GM23338 (cell line): Measurements from ENCODE around the gene UHMK1. TPM values are rescaled to one million over a fixed set of nuclear protein-coding genes. Genes with fewer than 3 reads are reported as not detected.

ENCODE experiments used
- ATAC-seq: fragments of 200-7000 bp; cut with Tn5 transposase; 3 replicates; pipeline ENCODE4 v1.9.1; 2020
- DNase-seq: peaks from one replicate; pipeline ENCODE4 v3.0.0-alpha.2; 2015; ENCODE audit warnings: low spot score
- H2AFZ ChIP-seq: fragments of 200-600 bp; sonication (generic); 2 replicates; pipeline ENCODE4 v1.8.0; 2016; ENCODE audit warnings: antibody characterized with exemption, mild to moderate bottlenecking, moderate library complexity
- H3F3A ChIP-seq: fragments of 200-600 bp; sonication (generic); replicated peaks from 2 replicates; pipeline ENCODE4 v1.8.0; 2017; ENCODE audit warnings: antibody characterized with exemption, mixed run types, low read depth
- H3K27ac ChIP-seq: fragments of 200-600 bp; sonication (generic); 2 replicates; pipeline ENCODE4 v1.6.1; 2016; ENCODE audit warnings: low read depth
- H3K27me3 ChIP-seq: fragments of 200-600 bp; sonication (generic); 2 replicates; pipeline ENCODE4 v1.8.0; 2016; ENCODE audit warnings: mild to moderate bottlenecking, mixed run types, moderate library complexity; ENCODE audit not compliant: insufficient read depth
- H3K36me3 ChIP-seq: fragments of 200-600 bp; sonication (generic); 2 replicates; pipeline ENCODE4 v1.8.0; 2016; ENCODE audit warnings: mild to moderate bottlenecking; ENCODE audit not compliant: insufficient read depth
- H3K4me1 ChIP-seq: fragments of 200-600 bp; sonication (generic); 2 replicates; pipeline ENCODE4 v1.8.0; 2016; ENCODE audit warnings: mild to moderate bottlenecking, moderate library complexity; ENCODE audit not compliant: insufficient read depth
- H3K4me2 ChIP-seq: fragments of 200-600 bp; sonication (generic); 2 replicates; pipeline ENCODE4 v1.7.1; 2017; ENCODE audit warnings: mixed run types
- H3K4me3 ChIP-seq: fragments of 200-600 bp; sonication (generic); 2 replicates; pipeline ENCODE4 v1.6.1; 2016; ENCODE audit warnings: mixed run types
- H3K79me2 ChIP-seq: fragments of 200-600 bp; sonication (generic); replicated peaks from 2 replicates; pipeline ENCODE4 v1.8.0; 2017; ENCODE audit warnings: mild to moderate bottlenecking; ENCODE audit not compliant: insufficient read depth
- H3K9me2 ChIP-seq: fragments of 200-600 bp; sonication (generic); 2 replicates; pipeline ENCODE4 v1.8.0; 2017; ENCODE audit not compliant: insufficient read depth
- H4K20me1 ChIP-seq: fragments of 200-600 bp; sonication (generic); replicated peaks from 2 replicates; pipeline ENCODE4 v1.8.0; 2017; ENCODE audit warnings: mild to moderate bottlenecking; ENCODE audit not compliant: insufficient read depth
- H3K27ac Mint-ChIP-seq: 2 replicates; pipeline ENCODE4 v1.8.0; 2020; ENCODE audit warnings: inconsistent platforms, mild to moderate bottlenecking, moderate library complexity, mixed read lengths
- H3K27me3 Mint-ChIP-seq: 3 replicates; pipeline ENCODE4 v1.8.0; 2022; ENCODE audit warnings: low read depth, mild to moderate bottlenecking, moderate library complexity, mixed read lengths, inconsistent platforms; ENCODE audit not compliant: insufficient read depth, poor library complexity
- H3K36me3 Mint-ChIP-seq: 3 replicates; pipeline ENCODE4 v1.8.0; 2021; ENCODE audit warnings: low read depth, mild to moderate bottlenecking, inconsistent platforms, moderate library complexity, mixed read lengths
- H3K4me1 Mint-ChIP-seq: 3 replicates; pipeline ENCODE4 v1.8.0; 2020; ENCODE audit warnings: mild to moderate bottlenecking, inconsistent platforms, mixed read lengths
- H3K4me3 Mint-ChIP-seq: 3 replicates; pipeline ENCODE4 v1.8.0; 2021; ENCODE audit warnings: moderate library complexity, mild to moderate bottlenecking, inconsistent platforms, mixed read lengths
- H3K9me3 Mint-ChIP-seq: 3 replicates; pipeline ENCODE4 v1.8.0; 2020; ENCODE audit warnings: moderate library complexity, mild to moderate bottlenecking, inconsistent platforms, mixed read lengths
- CREB1 ChIP-seq: fragments of 250-450 bp; sonication (Bioruptor Pico); IDR thresholded peaks from 2 replicates; pipeline ENCODE4 v1.5.0; 2020; ENCODE audit warnings: low read depth, mild to moderate bottlenecking, moderate library complexity
- ETS1 ChIP-seq: IDR thresholded peaks from 2 replicates; pipeline ENCODE4 v1.6.1; 2016; ENCODE audit warnings: antibody characterized with exemption
- EZH2 ChIP-seq: fragments of 200-600 bp; sonication (generic); IDR thresholded peaks from one replicate; pipeline ENCODE4 v1.8.0; 2017; ENCODE audit warnings: antibody characterized with exemption, mild to moderate bottlenecking, low read depth; ENCODE audit not compliant: unreplicated experiment
- EZH2phosphoT487 ChIP-seq: fragments of 200-600 bp; sonication (generic); IDR thresholded peaks from one replicate; pipeline ENCODE4 v1.8.1; 2018; ENCODE audit warnings: antibody characterized with exemption; ENCODE audit not compliant: unreplicated experiment
- JUNB ChIP-seq: IDR thresholded peaks from one replicate; pipeline ENCODE4 v1.6.1; 2016; ENCODE audit warnings: antibody characterized with exemption; ENCODE audit not compliant: unreplicated experiment
- NANOG ChIP-seq: IDR thresholded peaks from 2 replicates; pipeline ENCODE4 v1.6.1; 2016; ENCODE audit warnings: antibody characterized with exemption, borderline replicate concordance
- POLR2AphosphoS5 ChIP-seq: IDR thresholded peaks from 2 replicates; pipeline ENCODE4 v1.6.1; 2016; ENCODE audit warnings: antibody characterized with exemption, low read depth
- REST ChIP-seq: IDR thresholded peaks from one replicate; pipeline ENCODE4 v1.6.1; 2018; ENCODE audit warnings: antibody characterized with exemption; ENCODE audit not compliant: unreplicated experiment
- STAT1 ChIP-seq: IDR thresholded peaks from one replicate; pipeline ENCODE4 v1.6.1; 2016; ENCODE audit warnings: antibody characterized with exemption; ENCODE audit not compliant: unreplicated experiment
- ZNF114 ChIP-seq: fragments of 250-450 bp; sonication (Bioruptor Pico); IDR thresholded peaks from 2 replicates; pipeline ENCODE4 v1.5.0; 2020; ENCODE audit warnings: mild to moderate bottlenecking, moderate library complexity
- ZNF331 ChIP-seq: fragments of 250-450 bp; sonication (Bioruptor Pico); IDR thresholded peaks from 2 replicates; pipeline ENCODE4 v1.5.0; 2020; ENCODE audit warnings: low read depth, mild to moderate bottlenecking, moderate library complexity
- ZNF462 ChIP-seq: fragments of 250-450 bp; sonication (Bioruptor Pico); IDR thresholded peaks from 2 replicates; pipeline ENCODE4 v1.5.0; 2020; ENCODE audit warnings: mild to moderate bottlenecking, moderate library complexity
- polyA plus RNA-seq: library from polyadenylated mRNA; unstranded; fragments of >200 nt; fragmentation: Nextera tagmentation; extraction: Ambion mirVana; gene quantifications from 2 replicates; pipeline ENCODE4 v1.2.1, GENCODE V29; 2016
- total RNA-seq: library from RNA; depleted of rRNA; stranded (reverse); fragments of >200 nt; shearing (Covaris generic); gene quantifications from 2 replicates; pipeline ENCODE4 v1.2.3, GENCODE V29; 2014
- TF ChIP-seq, protein P1 (sequence below), 2 experiments: fragments of 200-600 bp in 1 of 2; sonication (generic) in 1 of 2; conservative IDR thresholded peaks; 2 replicates each; pipeline versions ENCODE4 v1.5.1 to v1.6.1; 2016 to 2017; ENCODE audit warnings: antibody characterized with exemption in 2 of 2, low read depth in 2 of 2, mild to moderate bottlenecking in 2 of 2, moderate library complexity in 1 of 2

Gene UHMK1
- total and polyA plus RNA-seq, 2 experiments from 2014 or later: 8.6 to 28.3 TPM

DNA sequence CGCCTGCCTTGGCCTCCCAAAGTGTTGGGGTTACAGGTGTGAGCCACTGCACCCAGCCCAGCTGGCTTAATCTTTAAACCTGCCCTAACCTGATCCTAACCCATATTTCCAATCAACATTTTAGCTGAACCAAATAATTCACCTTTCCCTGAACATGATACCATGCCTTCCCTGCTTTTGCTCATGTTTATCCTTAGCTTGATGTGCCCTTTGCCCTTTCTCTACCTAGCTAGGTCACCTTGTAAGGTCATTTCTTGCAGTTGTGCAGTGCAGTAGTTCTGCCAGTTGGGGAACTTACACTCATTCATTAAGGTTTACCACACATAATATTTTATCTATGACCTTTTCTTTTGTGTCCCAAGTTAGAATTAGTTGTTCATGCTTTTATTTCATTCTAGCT is 69.3 kb downstream of the UHMK1 start (continued):
- TF ChIP-seq, protein P1, sequence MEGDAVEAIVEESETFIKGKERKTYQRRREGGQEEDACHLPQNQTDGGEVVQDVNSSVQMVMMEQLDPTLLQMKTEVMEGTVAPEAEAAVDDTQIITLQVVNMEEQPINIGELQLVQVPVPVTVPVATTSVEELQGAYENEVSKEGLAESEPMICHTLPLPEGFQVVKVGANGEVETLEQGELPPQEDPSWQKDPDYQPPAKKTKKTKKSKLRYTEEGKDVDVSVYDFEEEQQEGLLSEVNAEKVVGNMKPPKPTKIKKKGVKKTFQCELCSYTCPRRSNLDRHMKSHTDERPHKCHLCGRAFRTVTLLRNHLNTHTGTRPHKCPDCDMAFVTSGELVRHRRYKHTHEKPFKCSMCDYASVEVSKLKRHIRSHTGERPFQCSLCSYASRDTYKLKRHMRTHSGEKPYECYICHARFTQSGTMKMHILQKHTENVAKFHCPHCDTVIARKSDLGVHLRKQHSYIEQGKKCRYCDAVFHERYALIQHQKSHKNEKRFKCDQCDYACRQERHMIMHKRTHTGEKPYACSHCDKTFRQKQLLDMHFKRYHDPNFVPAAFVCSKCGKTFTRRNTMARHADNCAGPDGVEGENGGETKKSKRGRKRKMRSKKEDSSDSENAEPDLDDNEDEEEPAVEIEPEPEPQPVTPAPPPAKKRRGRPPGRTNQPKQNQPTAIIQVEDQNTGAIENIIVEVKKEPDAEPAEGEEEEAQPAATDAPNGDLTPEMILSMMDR (conservative IDR thresholded peaks at IDR 0.05; ENCODE audit: low read depth in 2 of 2): no peak

DNA sequence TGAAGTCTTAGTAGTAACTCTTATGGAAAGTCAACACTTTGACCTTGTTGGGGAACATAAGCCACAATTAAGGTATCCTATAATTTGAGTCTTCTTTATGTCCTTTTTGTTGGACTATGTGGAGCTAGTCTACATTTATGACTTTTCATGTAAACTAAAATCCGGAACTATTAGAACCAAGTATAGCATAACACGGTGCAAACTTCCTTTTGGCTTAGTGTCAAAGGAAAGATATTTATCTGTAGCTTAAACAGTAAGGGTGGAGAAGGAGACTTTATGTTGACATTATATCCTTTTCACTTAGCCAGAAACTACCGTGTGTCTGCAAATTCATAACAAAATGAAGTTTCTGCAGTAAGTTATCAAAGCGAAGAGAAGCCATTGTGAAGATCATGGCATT is 71.2 kb downstream of the UHMK1 start:
- H3K4me2 ChIP-seq: no peak overlapping the region
- TF ChIP-seq CREB1 (CRISPR knock-in tag): no peak
- TF ChIP-seq POLR2AphosphoS5: no peak
- no peak for TF ChIP-seq ETS1
- TF ChIP-seq ZNF331 (CRISPR knock-in tag): no peak
- TF ChIP-seq STAT1: no peak
- TF ChIP-seq JUNB: no peak
- TF ChIP-seq ZNF462 (CRISPR knock-in tag): no peak
- TF ChIP-seq NANOG: no peak
- TF ChIP-seq EZH2phosphoT487: no peak
- no peak for TF ChIP-seq EZH2
- TF ChIP-seq ZNF114: no peak
- TF ChIP-seq REST: no peak

More for the DNA sequence above, 71.2 kb downstream of the UHMK1 start:
- Histone ChIP-seq H4K20me1 (peaks cover 6% of the 10 kb centered on the region), H3K4me3 (no peak overlapping the region), H3K27me3 (no peaks in the 10 kb centered on the region), H3K36me3 (no peaks in the 10 kb centered on the region), H3K9me2 (no peaks in the 10 kb centered on the region), H3F3A (no peaks in the 10 kb centered on the region), H3K27ac (no peak overlapping the region), H3K79me2 (peaks cover 50% of the 10 kb centered on the region), H3K4me1 (peaks cover 7% of the 10 kb centered on the region; the same call in 1 of the 2 replicates), H2AFZ (no peak overlapping the region)
- Mint-ChIP-seq H3K27me3 (no peaks in the 10 kb centered on the region), H3K4me1 (peaks cover 9% of the 10 kb centered on the region), H3K36me3 (peaks cover 3% of the 10 kb centered on the region; the same call in 2 of the 3 replicates), H3K4me3 (no peak overlapping the region), H3K9me3 (no peaks in the 10 kb centered on the region), H3K27ac (no peak overlapping the region)
- no peak for ATAC-seq
- no peak for DNase-seq
